SK-N-SH (cell line): ENCODE results near the gene ICOSLG.

Experiments
- EP300 ChIP-seq, 2 experiments: IDR thresholded peaks; 2 replicates each; pipeline versions ENCODE4 v1.4.0 to v1.6.1; 2012; ENCODE audit warnings: borderline replicate concordance in 1 of 2, low read depth in 1 of 2, low read length in 1 of 2
- TAF1 ChIP-seq: IDR thresholded peaks from 2 replicates; pipeline ENCODE4 v1.6.1; 2012; ENCODE audit warnings: low read depth, mild to moderate bottlenecking, low read length, moderate library complexity, borderline replicate concordance
- YY1 ChIP-seq: IDR thresholded peaks from 2 replicates; pipeline ENCODE4 v1.4.0; 2012; ENCODE audit warnings: low read depth, mild to moderate bottlenecking
- TF ChIP-seq, protein P1 (sequence below): fragments of 200-600 bp; sonication (generic); IDR thresholded peaks from 2 replicates; pipeline ENCODE4 v1.6.1; 2017; ENCODE audit warnings: antibody characterized with exemption, mild to moderate bottlenecking, moderate library complexity
- TF ChIP-seq, protein P2 (sequence below): fragments of 150-350 bp; IDR thresholded peaks from 2 replicates; pipeline ENCODE4 v1.6.1; 2016; ENCODE audit warnings: mild to moderate bottlenecking, low read depth, low read length
- TF ChIP-seq, protein P3 (sequence below): IDR thresholded peaks from 2 replicates; pipeline ENCODE4; 2012
- TF ChIP-seq, protein P4 (sequence below): fragments of 150-350 bp; IDR thresholded peaks from 2 replicates; pipeline ENCODE4 v1.6.1; 2017; ENCODE audit warnings: antibody characterized with exemption, low read length, low read depth, borderline replicate concordance

DNA sequence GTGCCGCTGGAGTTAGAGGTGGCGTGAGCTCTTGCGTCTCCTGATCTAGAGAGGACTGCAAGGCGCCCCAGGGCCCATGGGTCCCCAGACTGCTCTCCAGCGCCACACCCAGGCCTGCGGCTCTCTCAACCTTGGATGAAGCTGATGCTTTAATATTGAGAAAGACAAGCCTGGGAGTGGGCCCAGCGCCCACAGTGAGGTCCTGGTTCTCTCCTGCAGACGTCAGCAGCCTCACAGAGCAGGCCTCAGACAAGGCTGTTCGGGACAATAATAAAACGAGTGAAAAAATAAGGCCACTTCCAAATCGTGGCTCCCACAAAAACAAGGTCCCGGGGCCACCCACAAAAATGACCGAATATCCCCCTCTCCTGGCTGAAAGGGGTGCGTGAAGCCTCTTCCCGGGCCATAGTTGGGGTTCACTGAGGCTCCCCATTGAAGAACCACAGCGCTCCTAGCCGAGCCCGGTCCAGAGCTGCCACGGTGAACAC, 27.0 kb upstream of the ICOSLG start:
- TF ChIP-seq, protein P1, sequence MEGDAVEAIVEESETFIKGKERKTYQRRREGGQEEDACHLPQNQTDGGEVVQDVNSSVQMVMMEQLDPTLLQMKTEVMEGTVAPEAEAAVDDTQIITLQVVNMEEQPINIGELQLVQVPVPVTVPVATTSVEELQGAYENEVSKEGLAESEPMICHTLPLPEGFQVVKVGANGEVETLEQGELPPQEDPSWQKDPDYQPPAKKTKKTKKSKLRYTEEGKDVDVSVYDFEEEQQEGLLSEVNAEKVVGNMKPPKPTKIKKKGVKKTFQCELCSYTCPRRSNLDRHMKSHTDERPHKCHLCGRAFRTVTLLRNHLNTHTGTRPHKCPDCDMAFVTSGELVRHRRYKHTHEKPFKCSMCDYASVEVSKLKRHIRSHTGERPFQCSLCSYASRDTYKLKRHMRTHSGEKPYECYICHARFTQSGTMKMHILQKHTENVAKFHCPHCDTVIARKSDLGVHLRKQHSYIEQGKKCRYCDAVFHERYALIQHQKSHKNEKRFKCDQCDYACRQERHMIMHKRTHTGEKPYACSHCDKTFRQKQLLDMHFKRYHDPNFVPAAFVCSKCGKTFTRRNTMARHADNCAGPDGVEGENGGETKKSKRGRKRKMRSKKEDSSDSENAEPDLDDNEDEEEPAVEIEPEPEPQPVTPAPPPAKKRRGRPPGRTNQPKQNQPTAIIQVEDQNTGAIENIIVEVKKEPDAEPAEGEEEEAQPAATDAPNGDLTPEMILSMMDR = 0 out of 2 replicates have a peak, but pooled peaks have one; percentile 23
- no peak for TF ChIP-seq TAF1
- TF ChIP-seq, protein P2, sequence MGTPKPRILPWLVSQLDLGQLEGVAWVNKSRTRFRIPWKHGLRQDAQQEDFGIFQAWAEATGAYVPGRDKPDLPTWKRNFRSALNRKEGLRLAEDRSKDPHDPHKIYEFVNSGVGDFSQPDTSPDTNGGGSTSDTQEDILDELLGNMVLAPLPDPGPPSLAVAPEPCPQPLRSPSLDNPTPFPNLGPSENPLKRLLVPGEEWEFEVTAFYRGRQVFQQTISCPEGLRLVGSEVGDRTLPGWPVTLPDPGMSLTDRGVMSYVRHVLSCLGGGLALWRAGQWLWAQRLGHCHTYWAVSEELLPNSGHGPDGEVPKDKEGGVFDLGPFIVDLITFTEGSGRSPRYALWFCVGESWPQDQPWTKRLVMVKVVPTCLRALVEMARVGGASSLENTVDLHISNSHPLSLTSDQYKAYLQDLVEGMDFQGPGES = no peak
- TF ChIP-seq, protein P3, sequence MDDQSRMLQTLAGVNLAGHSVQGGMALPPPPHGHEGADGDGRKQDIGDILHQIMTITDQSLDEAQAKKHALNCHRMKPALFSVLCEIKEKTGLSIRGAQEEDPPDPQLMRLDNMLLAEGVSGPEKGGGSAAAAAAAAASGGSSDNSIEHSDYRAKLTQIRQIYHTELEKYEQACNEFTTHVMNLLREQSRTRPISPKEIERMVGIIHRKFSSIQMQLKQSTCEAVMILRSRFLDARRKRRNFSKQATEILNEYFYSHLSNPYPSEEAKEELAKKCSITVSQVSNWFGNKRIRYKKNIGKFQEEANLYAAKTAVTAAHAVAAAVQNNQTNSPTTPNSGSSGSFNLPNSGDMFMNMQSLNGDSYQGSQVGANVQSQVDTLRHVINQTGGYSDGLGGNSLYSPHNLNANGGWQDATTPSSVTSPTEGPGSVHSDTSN = no peak
- TF ChIP-seq EP300 (IDR thresholded peaks at IDR 0.05; ENCODE audit: borderline replicate concordance in 1 of 2, low read depth in 1 of 2, low read length in 1 of 2) = no peak
- TF ChIP-seq, protein P4, sequence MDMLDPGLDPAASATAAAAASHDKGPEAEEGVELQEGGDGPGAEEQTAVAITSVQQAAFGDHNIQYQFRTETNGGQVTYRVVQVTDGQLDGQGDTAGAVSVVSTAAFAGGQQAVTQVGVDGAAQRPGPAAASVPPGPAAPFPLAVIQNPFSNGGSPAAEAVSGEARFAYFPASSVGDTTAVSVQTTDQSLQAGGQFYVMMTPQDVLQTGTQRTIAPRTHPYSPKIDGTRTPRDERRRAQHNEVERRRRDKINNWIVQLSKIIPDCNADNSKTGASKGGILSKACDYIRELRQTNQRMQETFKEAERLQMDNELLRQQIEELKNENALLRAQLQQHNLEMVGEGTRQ = no peak
- TF ChIP-seq YY1 = no peak
